Aortic smooth muscle cell (primary cell): ENCODE results near the gene TMED8. TPM values are rescaled to one million over a fixed set of nuclear protein-coding genes. Genes with fewer than 3 reads are reported as not detected.

Source experiments
- total RNA-seq: library from RNA; depleted of rRNA; stranded (reverse); fragments of >200 nt; gene quantifications from 2 replicates; pipeline ENCODE4 v1.2.3, GENCODE V29; 2014

TMED8 gene
- total RNA-seq: 8.3 and 9.9 TPM in 2 replicates

GRCh38 chr14:77376771-77377501 lies at the start of gene TMED8, which contains the start of gene SAMD15:
TMED8 (minus strand) TSS chr14:77377094; CDS start chr14:77377053, 41 bp downstream.
SAMD15 (plus strand) TSS chr14:77377379; CDS start chr14:77377419, 40 bp downstream.

GRCh38 chr14:77423423-77423822 lies 46.5 kb upstream of the TMED8 start, which contains the start of gene NOXRED1:
NOXRED1 (minus strand) TSS chr14:77423523; CDS start chr14:77422889, 634 bp downstream.

GRCh38 chr14:77320238-77320935 lies 56.5 kb downstream of the TMED8 start, which contains the start of gene POMT2:
POMT2 (minus strand) TSS chr14:77320883; CDS start chr14:77320681, 202 bp downstream.

Other genes with a start within 250 kb of the TMED8 start
- gene ZDHHC22, start 235.3 kb downstream of the TMED8 start, total RNA-seq: not detected in 2 replicates
- gene TMEM63C, start 195.3 kb downstream of the TMED8 start, total RNA-seq: 0.26 TPM in 1 of 2 replicates, not detected in the other
- gene NGB, start 105.9 kb downstream of the TMED8 start, total RNA-seq: not detected in 2 replicates
- 8.9 and 10.6 TPM in 2 replicates for gene POMT2, start 56.2 kb downstream of the TMED8 start, total RNA-seq
- gene GSTZ1, start 56.1 kb downstream of the TMED8 start, total RNA-seq: 26.4 and 29.8 TPM in 2 replicates
- 2.0 and 2.8 TPM in 2 replicates for gene SAMD15, start 285 bp upstream of the TMED8 start, total RNA-seq
- 0.12 and 0.13 TPM in 2 replicates for gene NOXRED1, start 46.4 kb upstream of the TMED8 start, total RNA-seq
- gene VIPAS39, start 80.5 kb upstream of the TMED8 start, total RNA-seq: 24.2 and 27.5 TPM in 2 replicates
- gene AHSA1, start 81.0 kb upstream of the TMED8 start, total RNA-seq: 103 and 133 TPM in 2 replicates
- 0.06 TPM in 1 of 2 replicates, not detected in the other for gene ISM2, start 121.7 kb upstream of the TMED8 start, total RNA-seq
- gene SPTLC2, start 239.5 kb upstream of the TMED8 start, total RNA-seq: 35.1 and 45.8 TPM in 2 replicates